HepG2 (cell line): ENCODE measurements around the gene E2F1. TPM values are rescaled to one million over a fixed set of nuclear protein-coding genes. Genes with fewer than 3 reads are reported as not detected.

ENCODE experiments used
- HOXA3 ChIP-seq: sonication (generic); formaldehyde crosslinking; IDR thresholded peaks from 2 replicates; pipeline ENCODE4 v1.5.0; 2020; ENCODE audit warnings: missing genetic modification reagents
- PRDM10 ChIP-seq: sonication (generic); formaldehyde crosslinking; IDR thresholded peaks from 2 replicates; pipeline ENCODE4 v1.4.0; 2020; ENCODE audit warnings: low read depth, missing genetic modification reagents
- SSRP1 ChIP-seq: IDR thresholded peaks from 2 replicates; pipeline ENCODE4 v1.6.1; 2016; ENCODE audit warnings: control low read depth
- ZBED4 ChIP-seq: sonication (generic); formaldehyde crosslinking; IDR thresholded peaks from 2 replicates; pipeline ENCODE4 v1.4.0; 2020; ENCODE audit warnings: missing genetic modification reagents, borderline replicate concordance
- ZNF225 ChIP-seq: sonication (generic); formaldehyde crosslinking; IDR thresholded peaks from 2 replicates; pipeline ENCODE4 v1.4.0; 2020; ENCODE audit warnings: mild to moderate bottlenecking, missing genetic modification reagents
- ZNF543 ChIP-seq: sonication (generic); formaldehyde crosslinking; IDR thresholded peaks from 2 replicates; pipeline ENCODE4 v1.4.0; 2020; ENCODE audit warnings: mild to moderate bottlenecking, missing genetic modification reagents
- ZNF614 ChIP-seq: IDR thresholded peaks from 2 replicates; pipeline ENCODE4 v1.6.1; 2018; ENCODE audit warnings: missing biosample characterization, missing genetic modification reagents, inconsistent platforms, borderline replicate concordance
- ZNF780A ChIP-seq: sonication (generic); formaldehyde crosslinking; IDR thresholded peaks from 2 replicates; pipeline ENCODE4 v1.8.0; 2022; ENCODE audit warnings: mild to moderate bottlenecking, missing genetic modification reagents, moderate library complexity
- ZNF883 ChIP-seq: sonication (generic); formaldehyde crosslinking; IDR thresholded peaks from 2 replicates; pipeline ENCODE4 v1.5.1; 2020; ENCODE audit warnings: mild to moderate bottlenecking, missing genetic modification reagents; ENCODE audit errors: not compliant biosample characterization
- polyA plus RNA-seq, 8 experiments: library from polyadenylated mRNA; depleted of rRNA in 3 of 8; stranded (reverse) in 7 of 8; unstranded in 1 of 8; fragments of >200 nt; fragmentation: Illumina TruSeq in 4 of 8; extraction: Trizol in 4 of 8; gene quantifications; 2 replicates each; pipeline versions ENCODE4 v1.2.1 to v1.2.3, GENCODE V29; 2011 to 2016; ENCODE audit warnings: low read depth in 4 of 8, missing spikeins in 1 of 8, mixed read lengths in 1 of 8; ENCODE audit not compliant: insufficient read depth in 1 of 8
- total RNA-seq, 5 experiments: library from RNA; depleted of rRNA; stranded (reverse); fragments of >200 nt; fragmentation: Illumina TruSeq; extraction: Trizol; gene quantifications; 2 replicates each; pipeline ENCODE4 v1.2.3, GENCODE V29; 2016; ENCODE audit warnings: low read depth in 1 of 5

Gene E2F1
- total and polyA plus RNA-seq, 2 of the 13 experiments (the other 11 are each of a cell fraction or from before 2014, with no cell fraction given), result 25.5 to 39.4 TPM

- TF ChIP-seq ZBED4 (CRISPR knock-in tag), result peak; percentile 62
- TF ChIP-seq PRDM10 (CRISPR knock-in tag), result no peak
- peak; percentile 82; the same call in 1 of the 2 replicates for TF ChIP-seq ZNF780A
- peak; percentile 54 for TF ChIP-seq ZNF883 (CRISPR knock-in tag)
- no peak for TF ChIP-seq SSRP1 (CRISPR knock-in tag)
- TF ChIP-seq HOXA3 (CRISPR knock-in tag), result peak; percentile 91
- 0 out of 2 replicates have a peak, but pooled peaks have one; percentile 73 for TF ChIP-seq ZNF225 (CRISPR knock-in tag)
- 0 out of 2 replicates have a peak, but pooled peaks have one; percentile 69 for TF ChIP-seq ZNF543 (CRISPR knock-in tag)
- peak; percentile 44; the same call in 1 of the 2 replicates for TF ChIP-seq ZNF614 (CRISPR knock-in tag)
Measured at GRCh38 chr20:33686100-33686983, at the start of gene E2F1 (continued).
